ENCODE measurements around the gene ALG12.
A peak's percentile ranks its signal among the peaks of the same experiment; 100 is the strongest.
"Not testable (repeated sequence)": the region's sequence is repeated elsewhere in the genome, so short reads cannot be mapped to it uniquely, and the experiment has no call there.

Gene ALG12

GRCh38 chr22:49867303-49868265 is 50.7 kb downstream of the ALG12 start:
- DNase-seq (ENCODE audit: low read depth in 2 of 2), result no peak

GRCh38 chr22:49866646-49867045 is 51.6 kb downstream of the ALG12 start:
- DNase-seq (ENCODE audit: low read depth in 2 of 2), result no peak

- DNase-seq (ENCODE audit: low read depth in 2 of 2), result no peak
Observed at GRCh38 chr22:49866134-49866533, 52.1 kb downstream of the ALG12 start.

GRCh38 chr22:49865156-49865555 is 53.1 kb downstream of the ALG12 start:
- no peak for DNase-seq (ENCODE audit: low read depth in 2 of 2)

GRCh38 chr22:49863931-49864330 is 54.3 kb downstream of the ALG12 start:
- DNase-seq (ENCODE audit: low read depth in 2 of 2), result no peak

GRCh38 chr22:49862496-49862776 is 55.8 kb downstream of the ALG12 start:
- no peak for DNase-seq (ENCODE audit: low read depth in 2 of 2)

GRCh38 chr22:49861642-49862495 is 56.4 kb downstream of the ALG12 start:
- no peak for DNase-seq (ENCODE audit: low read depth in 2 of 2)

GRCh38 chr22:49858827-49859226 is 59.4 kb downstream of the ALG12 start:
- DNase-seq (ENCODE audit: low read depth in 2 of 2), result no peak

GRCh38 chr22:49856766-49857618 is 61.2 kb downstream of the ALG12 start:
- DNase-seq (ENCODE audit: low read depth in 2 of 2), result no peak

GRCh38 chr22:49856343-49856742 is 61.9 kb downstream of the ALG12 start:
- DNase-seq (ENCODE audit: low read depth in 2 of 2), result no peak

GRCh38 chr22:49855251-49855911 is 62.9 kb downstream of the ALG12 start:
- no peak for DNase-seq (ENCODE audit: low read depth in 2 of 2)

GRCh38 chr22:49853981-49854831 is 64.0 kb downstream of the ALG12 start:
- no peak for DNase-seq (ENCODE audit: low read depth in 2 of 2)

GRCh38 chr22:49852898-49853894 is 65.0 kb downstream of the ALG12 start, which contains the start of gene ZBED4:
Gene ZBED4, plus strand, starts transcription at chr22:49853844. Its CDS starts 29,819 bp downstream, at chr22:49883663.
- DNase-seq (ENCODE audit: low read depth in 2 of 2), result peak; percentile 91 to 99

- DNase-seq (ENCODE audit: low read depth in 2 of 2), result not testable (repeated sequence)
Observed at GRCh38 chr22:49852568-49852897, 65.7 kb downstream of the ALG12 start.

- no peak for DNase-seq (ENCODE audit: low read depth in 2 of 2)
Observed at GRCh38 chr22:49850959-49851802, 67.1 kb downstream of the ALG12 start.
